HEK293T (cell line): ENCODE measurements around the gene SOBP.
A peak's percentile ranks its signal among the peaks of the same experiment; 100 is the strongest.

ENCODE experiments used
- CTCF ChIA-PET: fragments of 350-600 bp; formaldehyde crosslinking; extraction: SDS; loops from one replicate; lab custom pipeline; 2021; ENCODE audit warnings: antibody characterized with exemption, inconsistent platforms; lab: Yijun Ruan, JAX
- POLR2A ChIA-PET: fragments of 350-600 bp; formaldehyde crosslinking; extraction: SDS; loops from one replicate; lab custom pipeline; 2020; ENCODE audit warnings: antibody characterized with exemption, inconsistent platforms; lab: Yijun Ruan, JAX
- DNase-seq: peaks from one replicate; pipeline ENCODE4 v3.0.0; 2012; ENCODE audit warnings: mixed read lengths; ENCODE audit errors: extremely low spot score
- ARNT ChIP-seq: fragments of 450-650 bp; IDR thresholded peaks from 2 replicates; pipeline ENCODE4 v1.6.1; 2017; ENCODE audit warnings: mild to moderate bottlenecking
- BHLHE40 ChIP-seq: fragments of 450-650 bp; IDR thresholded peaks from 2 replicates; pipeline ENCODE4 v1.6.1; 2016; ENCODE audit warnings: mild to moderate bottlenecking, moderate library complexity, borderline replicate concordance
- CTBP1 ChIP-seq: fragments of 450-650 bp; IDR thresholded peaks from 2 replicates; pipeline ENCODE4 v1.6.1; 2016; ENCODE audit warnings: borderline replicate concordance
- ELF4 ChIP-seq: fragments of 450-650 bp; IDR thresholded peaks from 2 replicates; pipeline ENCODE4 v1.6.1; 2017; ENCODE audit warnings: antibody characterized with exemption
- FOXA1 ChIP-seq: fragments of 450-650 bp; IDR thresholded peaks from 2 replicates; pipeline ENCODE4 v1.6.1; 2016; ENCODE audit warnings: mild to moderate bottlenecking
- FOXK2 ChIP-seq: fragments of 450-650 bp; IDR thresholded peaks from 2 replicates; pipeline ENCODE4 v1.6.1; 2016; ENCODE audit warnings: mild to moderate bottlenecking
- FOXM1 ChIP-seq: fragments of 450-650 bp; IDR thresholded peaks from 2 replicates; pipeline ENCODE4 v1.6.1; 2017; ENCODE audit warnings: mild to moderate bottlenecking, borderline replicate concordance
- HDGF ChIP-seq: fragments of 450-650 bp; IDR thresholded peaks from 2 replicates; pipeline ENCODE4 v1.6.1; 2017; ENCODE audit warnings: antibody characterized with exemption, borderline replicate concordance
- L3MBTL2 ChIP-seq: fragments of 450-650 bp; conservative IDR thresholded peaks from 2 replicates; pipeline ENCODE4 v1.6.1; 2016; ENCODE audit warnings: mild to moderate bottlenecking
- LEF1 ChIP-seq: fragments of 450-650 bp; IDR thresholded peaks from 2 replicates; pipeline ENCODE4 v1.6.1; 2017; ENCODE audit warnings: mild to moderate bottlenecking, borderline replicate concordance
- NFRKB ChIP-seq: fragments of 450-650 bp; IDR thresholded peaks from 2 replicates; pipeline ENCODE4 v1.6.1; 2016; ENCODE audit warnings: mild to moderate bottlenecking, moderate library complexity
- PKNOX1 ChIP-seq: fragments of 450-650 bp; IDR thresholded peaks from 2 replicates; pipeline ENCODE4 v1.6.1; 2016
- SP1 ChIP-seq: fragments of 450-650 bp; IDR thresholded peaks from 2 replicates; pipeline ENCODE4 v1.6.1; 2017
- SUZ12 ChIP-seq: fragments of 450-650 bp; IDR thresholded peaks from 2 replicates; pipeline ENCODE4 v1.6.1; 2016; ENCODE audit warnings: mild to moderate bottlenecking
- TARDBP ChIP-seq: fragments of 450-650 bp; IDR thresholded peaks from 2 replicates; pipeline ENCODE4 v1.6.1; 2016
- ZNF384 ChIP-seq: fragments of 450-650 bp; IDR thresholded peaks from 2 replicates; pipeline ENCODE4 v1.6.1; 2016

The SOBP gene

DNA sequence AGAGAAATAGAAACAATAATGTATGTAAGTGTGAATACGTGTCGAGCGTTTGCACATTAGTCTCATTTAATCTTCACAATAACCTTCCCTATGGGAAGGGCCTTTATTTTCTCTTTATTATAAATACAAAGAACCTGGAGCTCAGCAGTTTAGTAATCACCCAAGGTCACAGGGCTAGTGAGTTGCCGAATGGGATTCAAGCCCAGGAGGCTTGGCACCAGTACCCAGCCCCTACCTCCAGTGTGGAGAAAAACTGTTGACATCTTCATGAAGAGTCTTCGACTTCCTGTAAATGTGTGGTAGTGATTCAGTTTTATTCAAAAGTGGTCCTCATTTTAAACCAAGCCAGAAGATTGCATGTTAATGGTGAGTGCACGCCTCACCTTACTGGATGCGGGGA, 171.4 kb downstream of the SOBP start:
- DNase-seq, result no peak
- CTCF ChIA-PET, result no interaction called here
- no peak for TF ChIP-seq FOXM1
- TF ChIP-seq NFRKB, result no peak
- no peak for TF ChIP-seq SUZ12
- TF ChIP-seq ZNF384, result no peak
- no peak for TF ChIP-seq ELF4
- TF ChIP-seq SP1, result no peak
- no peak for TF ChIP-seq CTBP1
- no peak for TF ChIP-seq FOXA1
- no peak for TF ChIP-seq BHLHE40
- no peak for TF ChIP-seq HDGF
- TF ChIP-seq TARDBP, result no peak
- no peak for TF ChIP-seq FOXK2
- no peak for TF ChIP-seq ARNT
- no peak for TF ChIP-seq L3MBTL2
- TF ChIP-seq PKNOX1, result no peak
- no peak for TF ChIP-seq LEF1
- POLR2A ChIA-PET, result no interaction called here

- ChIA-PET CTCF (interaction anchor here (1.1 kb wide), 1 partner anchor 12 kb away, joined by 3 read pairs; no protein-coding TSS in a partner anchor), POLR2A (no interaction called here)
- no peak for DNase-seq
- TF ChIP-seq FOXM1, result no peak
- no peak for TF ChIP-seq ZNF384
- TF ChIP-seq ARNT, result no peak
- no peak for TF ChIP-seq L3MBTL2
- TF ChIP-seq HDGF, result no peak
- TF ChIP-seq BHLHE40, result no peak
- TF ChIP-seq PKNOX1, result no peak
- no peak for TF ChIP-seq SP1
- no peak for TF ChIP-seq TARDBP
- TF ChIP-seq CTBP1, result no peak
Observed at GRCh38 chr6:107662333-107662732, 172.4 kb downstream of the SOBP start.

GRCh38 chr6:107663308-107663707, 173.4 kb downstream of the SOBP start:
- CTCF ChIA-PET, result no interaction called here
- POLR2A ChIA-PET, result interaction anchor here (0.8 kb wide), 1 partner anchor 174 kb away, joined by 3 read pairs; no protein-coding TSS in a partner anchor
- TF ChIP-seq ZNF384, result no peak
- DNase-seq, result no peak

GRCh38 chr6:107665382-107665781, 175.5 kb downstream of the SOBP start:
- TF ChIP-seq BHLHE40 (no peak), FOXA1 (no peak), FOXK2 (no peak), ARNT (no peak), CTBP1 (no peak), SP1 (no peak), FOXM1 (no peak), ZNF384 (no peak), PKNOX1 (no peak), HDGF (no peak), L3MBTL2 (no peak), SUZ12 (no peak), ELF4 (no peak), TARDBP (no peak), NFRKB (no peak), LEF1 (no peak)
- POLR2A ChIA-PET, result interaction anchor here (1.0 kb wide), 1 partner anchor 206 kb away, joined by 3 read pairs; the partner anchor contains the start of gene PDSS2
- DNase-seq, result no peak
- CTCF ChIA-PET, result interaction anchor here (0.6 to 1.3 kb wide), 3 partner anchors 9 to 287 kb away, joined by 4 read pairs; no protein-coding TSS in a partner anchor

- TF ChIP-seq ZNF384, result no peak
- 0 out of 2 replicates have a peak, but pooled peaks have one; percentile 55 for TF ChIP-seq CTBP1
- TF ChIP-seq PKNOX1, result peak; percentile 77
- peak; percentile 77; the same call in 1 of the 2 replicates for TF ChIP-seq HDGF
- peak; percentile 58 for DNase-seq
- CTCF ChIA-PET, result interaction anchor here (0.6 to 1.3 kb wide), 4 partner anchors 8 to 175 kb away, joined by 3 to 4 read pairs (median 4); no protein-coding TSS in a partner anchor
- POLR2A ChIA-PET, result interaction anchor here (0.8 kb wide), 1 partner anchor 207 kb away, joined by 3 read pairs; the partner anchor contains the start of gene PDSS2
Observed at GRCh38 chr6:107666084-107666980, 176.4 kb downstream of the SOBP start.
